Stimulated activated naive CD8-positive, alpha-beta T cell treated with anti-CD3 and anti-CD28 coated beads, Interleukin-15, Interleukin-2, amounts not matched to agents 100 ng/mL and 50 ng/mL, for 24 hours (primary cell): ENCODE data around the gene SLC9A9.

ENCODE experiments used
- H3K27ac Mint-ChIP-seq: one replicate; pipeline ENCODE4 v1.8.0; 2021; ENCODE audit warnings: mild to moderate bottlenecking, mixed read lengths
- H3K27me3 Mint-ChIP-seq: one replicate; pipeline ENCODE4 v1.8.0; 2021; ENCODE audit warnings: mixed read lengths
- H3K36me3 Mint-ChIP-seq: one replicate; pipeline ENCODE4 v1.8.0; 2021; ENCODE audit warnings: low read depth, mixed read lengths
- H3K4me1 Mint-ChIP-seq: one replicate; pipeline ENCODE4 v1.8.0; 2021; ENCODE audit warnings: low read depth, mixed read lengths
- H3K4me3 Mint-ChIP-seq: one replicate; pipeline ENCODE4 v1.8.0; 2021; ENCODE audit warnings: mild to moderate bottlenecking, mixed read lengths
- H3K9me3 Mint-ChIP-seq: one replicate; pipeline ENCODE4 v1.8.0; 2021; ENCODE audit warnings: mixed read lengths

Gene SLC9A9

DNA sequence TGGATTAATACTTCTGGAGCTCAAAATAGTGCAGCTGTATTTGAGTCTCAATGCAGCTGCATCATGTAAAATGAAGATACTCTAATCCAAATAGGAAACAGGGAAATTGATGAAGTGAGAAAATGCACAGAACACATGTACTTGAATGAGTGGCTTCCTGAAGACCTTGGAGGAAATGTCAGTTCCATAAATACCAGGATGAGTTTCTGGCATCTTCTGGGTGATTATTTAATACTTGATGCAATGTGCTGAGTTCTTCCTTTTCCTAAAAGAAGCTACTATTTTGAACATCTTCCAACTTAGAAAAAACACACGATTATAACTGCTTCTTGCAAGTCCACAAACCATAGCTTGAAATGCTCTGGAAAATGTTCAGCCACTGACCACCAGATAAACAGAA is 162.8 kb downstream of the SLC9A9 start:
- Mint-ChIP-seq H3K4me1 (no peaks in the 10 kb centered on the region), H3K36me3 (no peaks in the 10 kb centered on the region), H3K27me3 (no peaks in the 10 kb centered on the region), H3K27ac (no peak overlapping the region), H3K9me3 (no peaks in the 10 kb centered on the region), H3K4me3 (no peak overlapping the region)

GRCh38 chr3:143677430-143677829 is 170.8 kb downstream of the SLC9A9 start:
- Mint-ChIP-seq H3K4me1 (peaks cover 16% of the 10 kb centered on the region), H3K4me3 (no peak overlapping the region), H3K36me3 (no peaks in the 10 kb centered on the region), H3K9me3 (no peaks in the 10 kb centered on the region), H3K27ac (no peak overlapping the region), H3K27me3 (no peaks in the 10 kb centered on the region)

DNA sequence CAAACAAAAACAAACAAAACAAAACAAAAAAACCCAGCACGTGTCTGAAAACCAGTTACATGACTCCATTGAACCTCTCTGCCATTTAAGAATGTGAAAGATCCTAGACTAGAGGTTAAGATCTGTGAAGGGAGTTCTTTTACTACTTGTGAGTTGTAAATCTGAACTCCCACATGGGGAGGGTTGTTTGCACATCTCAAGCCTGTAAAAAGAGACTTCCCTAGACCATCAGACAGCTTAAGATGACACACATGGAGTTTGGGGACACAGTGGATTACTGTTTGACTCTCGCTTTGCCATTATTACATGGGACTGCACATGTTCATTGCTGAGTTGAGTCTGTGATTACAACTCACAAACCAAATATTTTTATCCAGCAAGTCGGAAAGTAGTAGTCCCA is 171.5 kb downstream of the SLC9A9 start:
- Mint-ChIP-seq H3K27ac (no peak overlapping the region), H3K4me3 (no peak overlapping the region), H3K4me1 (peaks cover 19% of the 10 kb centered on the region), H3K27me3 (no peaks in the 10 kb centered on the region), H3K36me3 (no peaks in the 10 kb centered on the region), H3K9me3 (no peaks in the 10 kb centered on the region)

DNA sequence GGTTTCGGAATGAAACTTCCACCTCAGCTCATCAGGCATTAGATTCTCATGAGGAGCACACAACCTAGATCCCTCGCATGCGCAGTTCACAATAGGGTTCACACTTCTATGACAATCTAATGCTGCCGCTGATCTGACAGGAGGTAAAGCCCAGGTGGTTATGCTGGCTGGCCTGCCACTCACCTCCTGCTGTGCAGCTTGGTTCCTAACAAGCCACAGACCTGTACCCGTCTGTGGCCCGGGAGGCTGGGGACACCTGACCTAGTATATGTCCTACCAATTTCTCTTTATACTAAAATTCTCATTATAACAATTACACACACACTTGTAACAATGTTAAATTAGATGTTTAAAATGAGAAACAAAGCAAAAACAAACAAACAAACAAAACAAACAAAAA is 172.2 kb downstream of the SLC9A9 start:
- no peaks in the 10 kb centered on the region for H3K9me3 Mint-ChIP-seq
- no peaks in the 10 kb centered on the region for H3K36me3 Mint-ChIP-seq
- H3K4me1 Mint-ChIP-seq, result peaks cover 19% of the 10 kb centered on the region
- no peak overlapping the region for H3K27ac Mint-ChIP-seq
- no peaks in the 10 kb centered on the region for H3K27me3 Mint-ChIP-seq
- H3K4me3 Mint-ChIP-seq, result no peak overlapping the region

DNA sequence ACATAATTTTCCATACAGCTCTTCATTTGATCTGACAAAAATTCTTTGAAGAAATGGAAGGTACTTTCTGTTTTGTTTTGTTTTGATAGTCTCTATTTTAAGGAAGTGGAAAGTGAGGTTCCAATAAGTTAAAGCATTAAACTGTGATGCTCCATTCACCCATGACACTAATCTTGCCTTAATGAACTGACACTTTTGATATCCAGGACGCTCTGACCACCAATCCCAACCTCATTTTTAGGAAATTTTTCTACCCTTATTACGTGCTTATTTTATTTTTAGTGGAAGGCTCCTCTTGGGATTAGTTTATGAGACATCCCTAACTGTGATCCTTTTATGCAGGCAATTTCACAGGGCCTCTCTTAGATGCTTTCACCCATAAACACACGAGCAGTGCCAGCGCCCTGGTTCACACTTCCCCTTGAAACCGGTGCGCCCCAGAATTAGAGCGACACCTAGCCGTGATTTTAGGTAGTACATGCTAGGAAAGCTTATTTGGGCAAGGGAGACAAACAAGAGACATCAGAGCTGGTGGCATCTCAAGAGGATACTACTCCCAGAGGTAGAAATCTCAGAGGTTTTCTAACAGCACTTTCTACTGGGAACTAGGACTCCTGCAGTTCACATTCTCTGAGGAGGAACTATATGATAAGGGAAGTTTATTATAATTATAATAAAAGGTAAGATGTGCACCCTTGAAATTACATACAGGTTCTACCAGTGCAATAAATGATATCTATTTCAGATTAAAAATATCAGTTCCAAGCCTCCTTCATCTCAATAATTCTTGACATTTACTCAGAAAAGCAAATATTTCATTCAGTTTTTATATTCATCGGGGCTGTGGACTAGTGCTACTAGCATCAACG is 173.9 kb downstream of the SLC9A9 start:
- H3K4me3 Mint-ChIP-seq, result peak overlapping the region; percentile 49
- peak overlapping the region; percentile 72 for H3K27ac Mint-ChIP-seq
- H3K36me3 Mint-ChIP-seq, result no peaks in the 10 kb centered on the region
- H3K27me3 Mint-ChIP-seq, result no peaks in the 10 kb centered on the region
- H3K4me1 Mint-ChIP-seq, result peaks cover 29% of the 10 kb centered on the region
- H3K9me3 Mint-ChIP-seq, result no peaks in the 10 kb centered on the region

DNA sequence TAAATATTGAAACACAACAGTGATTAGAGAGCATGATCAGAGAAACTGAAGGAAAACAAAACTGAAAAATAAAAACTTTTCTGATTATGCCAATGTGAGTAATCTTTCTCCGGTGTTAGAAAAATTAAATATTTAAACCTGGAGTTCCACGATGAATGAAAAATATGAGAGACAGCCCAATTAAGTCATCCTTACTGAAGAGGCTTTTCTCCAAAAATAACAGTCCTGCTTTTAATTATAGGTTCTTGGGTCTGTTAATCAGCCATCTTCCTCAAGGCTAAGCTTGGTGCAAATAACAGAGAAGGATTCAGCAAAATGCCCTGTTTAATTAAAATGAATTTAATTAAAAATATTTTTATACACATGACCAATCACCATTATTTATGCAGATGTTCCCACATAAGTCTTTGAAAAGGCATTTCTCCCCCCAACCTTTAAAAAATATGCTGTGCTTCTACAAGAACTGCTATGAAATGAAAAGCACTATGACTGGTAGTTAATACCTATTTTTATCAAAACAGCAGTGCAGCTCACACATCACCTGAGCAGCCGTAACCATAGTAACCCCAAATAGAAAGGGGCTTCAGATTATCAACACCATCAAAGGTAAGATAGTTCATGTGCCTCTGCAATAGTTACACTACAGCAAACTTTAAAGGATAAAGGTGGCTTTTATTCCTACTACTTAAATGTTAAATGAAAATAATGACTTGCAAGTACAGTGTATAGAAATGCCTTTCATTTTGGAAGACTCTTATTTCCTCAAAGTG is 175.7 kb downstream of the SLC9A9 start:
- Mint-ChIP-seq H3K27me3 (no peaks in the 10 kb centered on the region), H3K9me3 (no peaks in the 10 kb centered on the region), H3K4me3 (no peak overlapping the region), H3K27ac (no peak overlapping the region), H3K4me1 (peaks cover 34% of the 10 kb centered on the region), H3K36me3 (no peaks in the 10 kb centered on the region)

DNA sequence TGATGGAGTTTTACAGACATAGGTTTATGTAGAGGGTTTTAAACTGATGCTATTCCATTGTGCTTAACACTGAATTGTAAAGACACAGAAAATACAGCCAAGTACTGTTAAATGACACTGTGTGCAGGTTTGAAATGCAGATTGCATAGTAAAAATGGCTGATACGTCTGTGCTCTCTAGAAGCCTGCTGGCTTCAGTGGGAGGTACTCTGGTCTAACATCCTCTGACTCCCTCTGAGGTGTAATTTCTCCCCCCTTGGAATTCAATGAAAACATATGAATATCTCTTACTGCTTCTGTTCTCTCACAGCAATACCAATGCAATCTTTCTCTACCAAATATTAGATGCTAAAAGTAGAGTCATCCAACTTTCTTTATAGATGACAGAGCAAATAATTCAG is 176.6 kb downstream of the SLC9A9 start:
- no peaks in the 10 kb centered on the region for H3K36me3 Mint-ChIP-seq
- peaks cover 34% of the 10 kb centered on the region for H3K4me1 Mint-ChIP-seq
- H3K27ac Mint-ChIP-seq, result no peak overlapping the region
- no peak overlapping the region for H3K4me3 Mint-ChIP-seq
- no peaks in the 10 kb centered on the region for H3K27me3 Mint-ChIP-seq
- no peaks in the 10 kb centered on the region for H3K9me3 Mint-ChIP-seq

DNA sequence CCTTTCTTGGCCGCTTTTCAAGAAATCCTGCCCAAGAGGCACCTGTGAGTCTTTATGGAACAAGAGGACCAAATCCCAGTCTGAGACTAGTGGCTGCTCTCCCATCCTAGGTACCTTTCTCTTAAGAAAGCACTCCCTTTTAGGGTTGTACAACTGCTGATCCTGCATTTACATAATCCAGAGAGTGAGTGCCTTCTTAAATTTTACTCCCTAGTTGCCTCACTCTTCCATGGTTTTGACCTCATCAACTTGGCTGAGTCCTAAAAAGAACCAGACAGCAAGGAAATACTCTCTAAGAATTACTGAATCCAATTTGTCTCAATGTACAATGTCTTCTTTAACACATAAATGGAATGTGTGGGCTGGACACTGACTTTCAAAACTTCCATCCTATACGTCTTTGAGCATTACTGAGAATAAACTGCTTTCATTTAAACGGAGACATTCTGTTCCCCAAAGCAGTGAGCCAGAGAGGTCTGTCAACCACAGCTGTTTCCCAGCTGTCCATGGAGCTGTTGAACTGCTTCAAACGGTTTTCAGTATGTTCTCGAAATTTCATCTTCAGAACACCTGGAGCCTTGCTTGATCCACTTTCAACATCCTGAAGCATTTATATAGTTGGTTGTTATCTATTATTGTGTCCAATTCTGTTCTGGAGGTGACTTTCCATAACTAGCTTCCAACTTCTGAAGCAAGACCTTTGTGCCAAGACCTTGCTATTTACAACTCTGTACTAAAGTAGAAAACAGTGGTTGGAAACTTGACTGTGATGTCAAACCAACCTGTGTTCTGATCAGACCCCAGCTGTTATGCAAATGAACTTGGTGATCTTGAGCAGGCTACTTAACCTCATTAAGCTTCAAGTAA is 179.1 kb downstream of the SLC9A9 start:
- H3K27me3 Mint-ChIP-seq, result no peaks in the 10 kb centered on the region
- H3K9me3 Mint-ChIP-seq, result no peaks in the 10 kb centered on the region
- H3K4me1 Mint-ChIP-seq, result peaks cover 27% of the 10 kb centered on the region
- no peak overlapping the region for H3K4me3 Mint-ChIP-seq
- H3K36me3 Mint-ChIP-seq, result no peaks in the 10 kb centered on the region
- no peak overlapping the region for H3K27ac Mint-ChIP-seq

- Mint-ChIP-seq H3K4me1 (peaks cover 23% of the 10 kb centered on the region), H3K9me3 (peaks cover 3% of the 10 kb centered on the region), H3K27me3 (no peaks in the 10 kb centered on the region), H3K4me3 (no peak overlapping the region), H3K36me3 (no peaks in the 10 kb centered on the region), H3K27ac (no peak overlapping the region)
Observed at GRCh38 chr3:143668385-143668784, 179.9 kb downstream of the SLC9A9 start.

- H3K4me3 Mint-ChIP-seq, result no peak overlapping the region
- peaks cover 4% of the 10 kb centered on the region for H3K9me3 Mint-ChIP-seq
- no peaks in the 10 kb centered on the region for H3K27me3 Mint-ChIP-seq
- H3K27ac Mint-ChIP-seq, result no peak overlapping the region
- H3K4me1 Mint-ChIP-seq, result no peaks in the 10 kb centered on the region
- peaks cover 4% of the 10 kb centered on the region for H3K36me3 Mint-ChIP-seq
Observed at GRCh38 chr3:143661677-143662076, 186.6 kb downstream of the SLC9A9 start.

DNA sequence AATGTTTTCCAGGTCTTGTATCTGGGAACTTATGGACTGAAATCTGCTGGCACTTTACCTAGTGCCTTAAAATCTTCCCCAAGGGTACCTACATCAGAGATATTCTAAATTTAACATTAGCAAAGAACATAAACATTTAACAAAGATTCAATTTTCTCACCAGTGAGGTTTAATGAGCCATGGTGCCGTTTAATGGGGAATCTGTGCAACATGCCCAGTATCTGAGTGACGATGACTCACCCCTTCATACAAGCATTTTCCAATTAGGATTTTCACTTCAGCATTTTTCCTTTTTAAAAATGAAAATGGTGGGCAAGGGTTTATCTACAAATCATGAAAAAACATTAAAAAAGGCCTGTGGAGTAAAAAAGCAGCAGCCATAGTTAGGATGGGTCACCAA is 189.4 kb downstream of the SLC9A9 start:
- no peaks in the 10 kb centered on the region for H3K4me1 Mint-ChIP-seq
- H3K9me3 Mint-ChIP-seq, result peaks cover 4% of the 10 kb centered on the region
- peaks cover 4% of the 10 kb centered on the region for H3K36me3 Mint-ChIP-seq
- no peaks in the 10 kb centered on the region for H3K27me3 Mint-ChIP-seq
- no peak overlapping the region for H3K27ac Mint-ChIP-seq
- H3K4me3 Mint-ChIP-seq, result no peak overlapping the region

DNA sequence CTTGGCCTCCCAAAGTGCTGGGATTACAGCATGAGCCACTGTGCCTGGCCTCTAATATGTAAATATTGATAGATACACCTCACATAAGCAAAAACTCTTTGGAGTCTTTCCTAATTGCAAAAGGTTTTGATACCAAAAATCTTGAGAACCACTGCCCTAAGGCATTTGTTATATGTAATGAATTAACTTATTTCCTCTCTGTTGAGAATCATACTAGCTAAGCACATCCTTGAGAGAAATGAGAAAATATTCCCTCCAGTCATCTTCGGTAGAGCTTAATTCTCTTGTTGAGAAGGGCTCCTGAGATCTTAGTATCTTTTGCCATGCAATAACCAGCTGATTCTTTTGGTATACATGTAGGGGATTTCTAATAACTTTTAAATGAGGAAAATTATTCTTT is 190.2 kb downstream of the SLC9A9 start:
- peaks cover 4% of the 10 kb centered on the region for H3K36me3 Mint-ChIP-seq
- H3K9me3 Mint-ChIP-seq, result no peaks in the 10 kb centered on the region
- H3K4me3 Mint-ChIP-seq, result no peak overlapping the region
- no peaks in the 10 kb centered on the region for H3K4me1 Mint-ChIP-seq
- H3K27me3 Mint-ChIP-seq, result no peaks in the 10 kb centered on the region
- no peak overlapping the region for H3K27ac Mint-ChIP-seq

GRCh38 chr3:143657391-143657790 is 190.9 kb downstream of the SLC9A9 start:
- peaks cover 4% of the 10 kb centered on the region for H3K36me3 Mint-ChIP-seq
- H3K27me3 Mint-ChIP-seq, result no peaks in the 10 kb centered on the region
- H3K9me3 Mint-ChIP-seq, result no peaks in the 10 kb centered on the region
- H3K27ac Mint-ChIP-seq, result no peak overlapping the region
- H3K4me1 Mint-ChIP-seq, result no peaks in the 10 kb centered on the region
- no peak overlapping the region for H3K4me3 Mint-ChIP-seq

- no peak overlapping the region for H3K27ac Mint-ChIP-seq
Observed at GRCh38 chr3:143654906-143655305, 193.4 kb downstream of the SLC9A9 start.

GRCh38 chr3:143653935-143654334 is 194.3 kb downstream of the SLC9A9 start:
- H3K27ac Mint-ChIP-seq, result no peak overlapping the region
- no peaks in the 10 kb centered on the region for H3K9me3 Mint-ChIP-seq
- H3K36me3 Mint-ChIP-seq, result peaks cover 10% of the 10 kb centered on the region
- H3K27me3 Mint-ChIP-seq, result no peaks in the 10 kb centered on the region
- no peak overlapping the region for H3K4me3 Mint-ChIP-seq
- H3K4me1 Mint-ChIP-seq, result no peaks in the 10 kb centered on the region

More at GRCh38 chr3:143654906-143655305, 193.4 kb downstream of the SLC9A9 start:
- Mint-ChIP-seq H3K36me3 (peaks cover 10% of the 10 kb centered on the region), H3K4me3 (no peak overlapping the region), H3K27me3 (no peaks in the 10 kb centered on the region), H3K9me3 (no peaks in the 10 kb centered on the region), H3K4me1 (no peaks in the 10 kb centered on the region)
